Measurements from ENCODE around the gene C5orf63.
"Not testable (repeated sequence)": the region's sequence is repeated elsewhere in the genome, so short reads cannot be mapped to it uniquely, and the experiment has no call there.

The C5orf63 gene

DNA sequence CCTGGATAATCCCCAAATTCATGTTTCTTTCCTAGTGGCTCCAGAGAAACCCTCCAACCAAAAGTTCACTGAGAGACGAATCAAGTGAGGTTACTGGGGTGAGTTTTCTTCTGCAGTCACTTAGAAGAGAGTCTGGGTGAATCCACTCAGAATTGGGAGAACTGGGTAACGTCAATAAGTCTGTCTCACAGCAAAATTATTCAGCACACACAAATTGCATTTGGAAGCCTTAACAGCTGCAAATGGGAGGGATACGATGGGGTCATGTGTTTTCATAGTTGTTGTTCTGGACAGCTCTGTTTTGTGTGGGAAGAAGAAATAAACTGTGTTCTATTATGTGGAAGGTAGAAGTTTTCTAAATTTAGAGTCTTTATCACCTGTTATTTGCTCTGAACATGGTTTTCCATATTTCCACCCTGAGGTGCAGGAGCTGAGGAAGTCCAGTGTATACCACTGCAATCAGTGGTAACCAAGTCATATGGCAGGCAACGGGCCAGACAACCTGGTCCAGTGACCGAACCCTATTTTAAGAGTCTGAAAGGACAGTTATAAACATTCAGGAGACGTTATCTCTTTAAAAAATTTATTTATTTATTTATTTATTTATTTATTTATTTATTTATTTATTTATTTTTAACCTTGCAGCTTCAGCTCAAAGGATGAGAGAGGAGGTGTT is 64.9 kb downstream of the C5orf63 start:
- no peak for DNase-seq (ENCODE audit: low spot score)

DNA sequence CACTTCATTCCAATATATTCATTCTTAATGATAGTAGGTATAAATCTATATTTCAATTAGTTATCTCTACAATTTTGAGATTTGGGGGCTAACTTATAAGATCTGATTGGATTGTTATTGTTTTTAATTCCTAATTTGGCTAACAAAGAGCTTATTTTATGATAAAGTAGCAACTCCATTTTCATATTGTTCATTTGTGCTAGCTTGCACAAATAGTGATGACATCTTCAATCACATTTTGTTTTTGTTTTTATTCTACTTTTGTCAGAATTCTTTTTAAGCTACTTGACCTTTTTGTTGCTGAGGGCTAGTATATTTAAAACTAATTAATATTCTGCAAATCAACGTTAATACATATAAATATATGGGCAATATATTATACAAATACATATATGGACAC is 65.8 kb downstream of the C5orf63 start:
- DNase-seq (ENCODE audit: low spot score), result no peak

DNA sequence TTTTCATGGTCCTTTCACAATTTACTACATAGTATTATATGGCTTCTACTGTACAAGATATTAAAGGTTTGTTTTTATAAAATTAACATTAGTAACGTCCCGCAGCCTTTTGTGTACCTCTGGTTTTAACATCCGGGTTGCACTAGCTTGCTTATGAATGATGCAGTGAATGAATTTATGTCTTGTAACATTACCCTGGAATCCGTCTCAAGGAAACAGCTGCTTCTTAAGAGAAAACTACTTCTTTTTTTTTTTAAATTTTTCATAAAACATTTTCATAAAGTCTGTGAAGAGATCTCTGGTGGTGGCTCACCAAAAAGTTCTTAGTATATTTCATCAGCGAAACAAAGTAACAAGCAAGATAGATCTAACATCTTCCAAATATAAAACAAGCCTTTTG is 66.6 kb downstream of the C5orf63 start:
- DNase-seq (ENCODE audit: low spot score), result no peak

DNA sequence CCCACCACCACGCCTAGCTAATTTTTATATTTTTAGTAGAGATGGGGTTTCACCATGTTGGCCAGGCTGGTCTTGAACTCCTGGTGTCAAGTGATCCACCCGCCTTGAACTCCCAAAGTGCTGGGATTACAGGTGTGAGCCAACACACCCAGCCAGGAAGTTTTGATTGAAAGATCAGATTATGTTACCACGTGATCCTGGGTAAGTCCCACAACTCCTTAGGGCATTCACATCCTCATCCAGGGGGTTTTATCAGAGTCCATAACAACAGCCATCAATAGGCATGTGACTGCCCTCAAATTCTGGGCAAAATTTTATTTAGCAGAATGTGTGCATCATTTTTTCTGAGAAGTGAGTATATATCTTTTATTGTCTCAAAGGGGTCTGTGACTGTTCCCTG is 68.0 kb downstream of the C5orf63 start:
- not testable (repeated sequence) for DNase-seq (ENCODE audit: low spot score)

DNA sequence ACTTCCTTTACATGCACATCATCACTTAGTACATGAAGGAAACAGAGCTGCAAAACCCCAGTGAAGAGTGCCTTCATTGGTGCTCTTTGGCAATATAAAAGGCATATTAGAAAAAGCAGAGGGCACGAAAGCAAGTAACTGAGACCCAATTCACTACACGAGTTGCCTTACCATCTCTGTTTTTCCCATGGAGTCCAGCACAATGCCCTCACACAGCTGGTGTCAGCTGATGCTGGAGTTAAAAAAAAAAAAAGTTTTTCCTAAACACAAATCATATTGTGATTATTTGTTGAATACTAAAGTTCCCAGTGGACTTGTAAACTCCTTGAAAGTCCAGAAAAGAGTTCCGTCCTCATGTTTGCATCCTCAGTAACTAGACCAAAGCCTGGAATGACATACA is 68.6 kb downstream of the C5orf63 start:
- no peak for DNase-seq (ENCODE audit: low spot score)

DNA sequence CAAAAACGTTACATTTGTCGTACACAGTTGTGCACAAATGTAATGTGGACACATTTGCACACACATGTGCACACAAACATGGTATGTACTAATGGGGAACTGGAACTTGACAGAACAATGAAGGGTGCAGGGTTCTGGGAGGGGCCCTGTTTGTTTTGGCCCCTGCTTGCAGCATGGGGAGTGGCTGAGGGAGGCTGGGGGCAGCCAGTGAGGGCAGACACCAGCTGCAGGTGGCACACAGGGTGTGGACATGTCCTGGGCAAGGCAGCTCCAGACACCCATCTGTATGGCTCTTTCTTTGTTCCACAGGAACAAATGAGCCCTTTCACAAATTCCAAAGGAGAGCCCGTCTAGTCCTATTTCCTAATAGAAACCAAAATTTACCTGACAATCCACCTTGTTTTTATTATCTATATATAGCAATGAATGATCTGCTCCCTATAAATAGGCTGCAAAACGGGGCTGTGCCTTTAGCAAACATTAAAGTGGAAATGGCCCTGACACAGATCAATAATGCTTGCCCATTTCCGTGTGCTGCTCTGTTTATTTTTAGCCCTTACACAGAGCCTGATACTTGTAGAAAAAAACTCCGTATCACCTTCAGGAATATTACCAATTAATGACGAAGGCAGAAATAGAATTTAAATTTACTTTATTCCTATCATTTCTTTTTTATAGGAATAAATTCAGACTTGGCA is 69.4 kb downstream of the C5orf63 start:
- DNase-seq (ENCODE audit: low spot score), result no peak

DNA sequence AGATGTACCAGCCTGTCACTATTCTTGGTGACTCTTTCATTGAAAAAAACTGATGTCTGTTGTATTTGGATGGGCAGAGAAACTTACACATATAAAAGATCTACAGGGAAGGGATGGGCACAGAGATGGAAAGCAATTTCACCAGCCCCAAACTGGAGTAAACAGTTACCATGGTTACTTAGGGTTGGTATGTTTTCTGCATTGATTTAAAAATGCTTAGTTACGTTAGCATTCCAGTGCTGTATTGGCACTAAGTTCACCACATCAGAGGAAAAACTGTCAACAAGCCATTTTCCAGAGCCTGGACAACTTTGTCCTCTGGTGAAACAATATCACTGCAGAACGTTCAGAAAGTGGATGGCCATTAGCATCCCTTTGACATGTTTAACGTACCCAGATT is 70.9 kb downstream of the C5orf63 start:
- DNase-seq (ENCODE audit: low spot score), result no peak

DNA sequence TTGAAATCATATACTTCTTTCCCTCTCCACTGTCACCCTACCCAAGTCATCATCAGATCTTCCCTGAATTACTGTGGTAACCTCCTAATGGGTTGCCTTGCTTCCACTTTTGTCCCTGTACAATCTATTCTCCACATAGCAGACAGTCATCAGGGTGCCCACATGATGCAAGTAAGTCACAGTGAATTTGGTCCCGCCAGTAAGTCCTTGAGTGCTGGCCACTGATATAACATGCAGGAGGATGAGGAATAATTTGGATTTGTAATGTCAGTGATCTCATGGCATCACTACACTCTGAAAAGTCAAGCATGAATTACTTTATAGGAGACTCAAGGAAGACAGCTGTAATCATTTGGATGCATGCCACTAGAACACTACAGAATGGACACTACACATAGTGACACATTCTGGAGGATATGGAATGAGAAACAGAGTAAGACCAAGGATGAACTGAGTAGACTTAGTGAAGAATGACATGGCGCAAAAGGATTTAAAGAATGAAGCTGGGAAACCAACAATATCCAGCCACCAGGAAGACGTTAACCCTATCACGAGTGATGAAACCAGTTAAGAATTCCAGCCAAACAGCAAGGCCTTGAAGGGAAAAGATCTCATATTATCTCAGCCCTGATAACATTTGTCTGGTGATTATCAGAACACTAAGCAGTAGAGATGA is 71.5 kb downstream of the C5orf63 start:
- peak; percentile 64 for DNase-seq (ENCODE audit: low spot score)
